ENCODE data around the gene PRDX1. TPM values are rescaled to one million over a fixed set of nuclear protein-coding genes. Genes with fewer than 3 reads are reported as not detected.
"Not testable (repeated sequence)": the region's sequence is repeated elsewhere in the genome, so short reads cannot be mapped to it uniquely, and the experiment has no call there.

The PRDX1 gene
- total RNA-seq, 5 donors from 2014 or later (not counting 1 experiment from before 2014, with no cell fraction given), result 59.3 to 156 (median 151) TPM

DNA sequence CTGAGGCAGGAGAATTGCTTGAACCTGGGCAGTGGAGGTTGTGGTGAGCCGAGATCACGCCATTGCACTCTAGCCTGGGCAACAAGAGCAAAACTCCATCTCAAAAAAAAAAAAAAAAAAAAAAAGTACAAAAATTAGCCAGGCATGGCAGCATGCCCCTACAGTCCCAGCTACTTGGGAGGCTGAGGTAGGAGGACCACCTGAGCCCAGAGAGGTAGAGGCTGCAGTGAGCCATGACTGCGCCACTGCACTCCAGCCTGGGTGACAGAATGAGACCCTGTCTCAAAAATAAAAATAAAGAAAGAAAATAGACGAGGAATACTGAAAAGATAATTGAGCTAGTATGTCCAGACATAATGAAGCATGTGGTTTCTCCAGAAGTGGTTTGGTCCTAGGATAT is 3.3 kb downstream of the PRDX1 start:
- Histone ChIP-seq H3K4me1 (ENCODE audit: control insufficient read depth in 1 of 2, extremely low read depth in 1 of 2, insufficient read depth in 2 of 2, low read length in 2 of 2) (peaks cover 0 to 34% of the 10 kb centered on the region in 2 experiments), H3K36me3 (ENCODE audit: control insufficient read depth in 2 of 2, extremely low read depth in 1 of 2, insufficient read depth in 1 of 2, low read length in 1 of 2) (peaks cover 0 to 39% of the 10 kb centered on the region in 2 donors)
- H3K27ac ChIP-seq (ENCODE audit: low read length); H3K4me3 ChIP-seq (ENCODE audit: control insufficient read depth in 1 of 2, extremely low read depth in 1 of 2, low read length in 1 of 2); H3K27me3 ChIP-seq (replicated peaks in 1 of 2; ENCODE audit: control insufficient read depth in 2 of 2, extremely low read depth in 1 of 2, insufficient read depth in 2 of 2, low read length in 1 of 2); H3K9me3 Mint-ChIP-seq; ATAC-seq (replicated peaks in 1 of 4); H3K27me3 Mint-ChIP-seq; DNase-seq; H3K9me3 ChIP-seq; H3K27ac Mint-ChIP-seq: not testable (repeated sequence)
- peaks cover 32% of the 10 kb centered on the region for H3K36me3 Mint-ChIP-seq
- no CpG with 5 or more reads among the region's 4 CpGs for WGBS (ENCODE audit: insufficient coverage)
- ChIA-PET CTCF (interaction anchor here (0.8 to 1.2 kb wide), 5 partner anchors 33 to 215 kb away, joined by 3 to 10 read pairs (median 4); partner anchors contain the start of gene AKR1A1 (in 1 of the 2)), POLR2A (interaction anchor here (0.7 to 1.1 kb wide), 3 partner anchors 30 to 512 kb away, joined by 3 read pairs; partner anchors contain the start of gene AKR1A1 (in 1 of the 2))
- peaks cover 26 to 46% (median 43%) of the 10 kb centered on the region in 3 donors for H3K4me1 Mint-ChIP-seq
- H3K4me3 Mint-ChIP-seq, result peak overlapping the region in 2 of 3 donors; percentile 96 to 97

GRCh38 chr1:45516465-45516864 is 5.2 kb downstream of the PRDX1 start:
- Histone ChIP-seq H3K36me3 (ENCODE audit: control insufficient read depth in 2 of 2, extremely low read depth in 1 of 2, insufficient read depth in 1 of 2, low read length in 1 of 2) (peaks cover 0 to 54% of the 10 kb centered on the region in 2 donors), H3K9me3 (no peaks in the 10 kb centered on the region), H3K27ac (ENCODE audit: low read length) (no peak overlapping the region), H3K4me1 (ENCODE audit: control insufficient read depth in 1 of 2, extremely low read depth in 1 of 2, insufficient read depth in 2 of 2, low read length in 2 of 2) (peaks cover 0 to 29% of the 10 kb centered on the region in 2 experiments), H3K4me3 (ENCODE audit: control insufficient read depth in 1 of 2, extremely low read depth in 1 of 2, low read length in 1 of 2) (no peak overlapping the region), H3K27me3 (replicated peaks in 1 of 2; ENCODE audit: control insufficient read depth in 2 of 2, extremely low read depth in 1 of 2, insufficient read depth in 2 of 2, low read length in 1 of 2) (peaks cover 0 to 2% of the 10 kb centered on the region in 2 experiments)
- Mint-ChIP-seq H3K4me1 (peaks cover 16 to 31% (median 30%) of the 10 kb centered on the region in 3 donors), H3K4me3 (no peak overlapping the region), H3K27ac (peak overlapping the region in 1 of 2 donors; percentile 17), H3K9me3 (no peaks in the 10 kb centered on the region), H3K27me3 (no peaks in the 10 kb centered on the region), H3K36me3 (peaks cover 42% of the 10 kb centered on the region)
- no CpG with 5 or more reads among the region's 4 CpGs for WGBS (ENCODE audit: insufficient coverage)
- DNase-seq (no peak), ATAC-seq (replicated peaks in 1 of 4) (no peak)
- ChIA-PET CTCF (interaction anchor here (0.6 to 1.5 kb wide), 3 partner anchors 16 to 1468 kb away, joined by 3 to 5 read pairs (median 4); partner anchors contain the start of genes CCDC163 (in 1 of the 2) and MMACHC (in 1 of the 2)), POLR2A (no interaction called here)

DNA sequence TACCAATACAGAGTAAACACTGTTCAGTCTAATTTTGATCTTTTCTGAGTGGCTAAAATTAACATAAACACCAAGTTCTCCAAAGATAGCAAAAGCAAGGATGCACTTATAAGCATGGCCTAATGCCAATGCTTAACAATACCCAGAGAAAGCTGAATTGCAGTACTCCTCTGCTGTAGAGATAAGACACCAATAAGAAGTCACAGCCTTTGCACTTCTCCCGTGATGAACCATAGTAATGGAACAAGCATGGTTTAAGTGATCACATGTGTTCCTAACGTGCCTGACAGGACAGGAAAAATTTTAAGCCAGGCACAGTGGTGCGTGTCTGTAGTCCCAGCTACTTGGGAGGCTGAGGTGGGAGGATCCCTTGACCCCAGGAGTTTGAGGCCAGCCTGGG is 5.6 kb downstream of the PRDX1 start:
- Histone ChIP-seq H3K27ac (ENCODE audit: low read length) (no peak overlapping the region), H3K4me3 (ENCODE audit: control insufficient read depth in 1 of 2, extremely low read depth in 1 of 2, low read length in 1 of 2) (no peak overlapping the region), H3K4me1 (ENCODE audit: control insufficient read depth in 1 of 2, extremely low read depth in 1 of 2, insufficient read depth in 2 of 2, low read length in 2 of 2) (peaks cover 0 to 28% of the 10 kb centered on the region in 2 experiments), H3K36me3 (ENCODE audit: control insufficient read depth in 2 of 2, extremely low read depth in 1 of 2, insufficient read depth in 1 of 2, low read length in 1 of 2) (peaks cover 0 to 58% of the 10 kb centered on the region in 2 donors), H3K27me3 (replicated peaks in 1 of 2; ENCODE audit: control insufficient read depth in 2 of 2, extremely low read depth in 1 of 2, insufficient read depth in 2 of 2, low read length in 1 of 2) (no peaks in the 10 kb centered on the region), H3K9me3 (no peaks in the 10 kb centered on the region)
- POLR2A ChIA-PET, result no interaction called here
- H3K4me3 Mint-ChIP-seq, result no peak overlapping the region
- H3K9me3 Mint-ChIP-seq, result no peaks in the 10 kb centered on the region
- H3K4me1 Mint-ChIP-seq, result peaks cover 16 to 29% (median 26%) of the 10 kb centered on the region in 3 donors
- WGBS (ENCODE audit: insufficient coverage), result 73% methylated on average over 2 of the region's 3 CpGs
- ATAC-seq (replicated peaks in 1 of 4) (no peak), DNase-seq (no peak)
- H3K27ac Mint-ChIP-seq, result peak overlapping the region; percentile 8 to 17
- peaks cover 46% of the 10 kb centered on the region for H3K36me3 Mint-ChIP-seq
- no peaks in the 10 kb centered on the region for H3K27me3 Mint-ChIP-seq
- CTCF ChIA-PET, result interaction anchor here (0.6 to 1.5 kb wide), 3 partner anchors 16 to 1467 kb away, joined by 3 to 5 read pairs (median 4); partner anchors contain the start of genes CCDC163 (in 1 of the 2) and MMACHC (in 1 of the 2)

GRCh38 chr1:45513532-45514260 is 8.0 kb downstream of the PRDX1 start:
- not testable (repeated sequence) for H3K27me3 ChIP-seq (replicated peaks in 1 of 2; ENCODE audit: control insufficient read depth in 2 of 2, extremely low read depth in 1 of 2, insufficient read depth in 2 of 2, low read length in 1 of 2); H3K4me3 ChIP-seq (ENCODE audit: control insufficient read depth in 1 of 2, extremely low read depth in 1 of 2, low read length in 1 of 2); DNase-seq; H3K4me1 ChIP-seq (ENCODE audit: control insufficient read depth in 1 of 2, extremely low read depth in 1 of 2, insufficient read depth in 2 of 2, low read length in 2 of 2); H3K27ac ChIP-seq (ENCODE audit: low read length); H3K27ac Mint-ChIP-seq; ATAC-seq (replicated peaks in 1 of 4); H3K27me3 Mint-ChIP-seq; H3K9me3 Mint-ChIP-seq; H3K4me3 Mint-ChIP-seq; H3K9me3 ChIP-seq
- H3K36me3 Mint-ChIP-seq, result peaks cover 60% of the 10 kb centered on the region
- H3K4me1 Mint-ChIP-seq, result peaks cover 4 to 12% (median 10%) of the 10 kb centered on the region in 3 donors
- CTCF ChIA-PET, result interaction anchor here (1.0 to 3.7 kb wide), 5 partner anchors 8 to 56 kb away, joined by 4 to 25 read pairs (median 5); partner anchors contain the start of gene PRDX1 (in 1 of the 2)
- WGBS (ENCODE audit: insufficient coverage), result 80% methylated on average over 3 of the region's 9 CpGs
- H3K36me3 ChIP-seq (ENCODE audit: control insufficient read depth in 2 of 2, extremely low read depth in 1 of 2, insufficient read depth in 1 of 2, low read length in 1 of 2), result peaks cover 0 to 79% of the 10 kb centered on the region in 2 donors
- POLR2A ChIA-PET, result interaction anchor here in 1 of 2 donors (0.6 kb wide), 3 partner anchors 26 to 1218 kb away, joined by 3 to 5 read pairs (median 4); no protein-coding TSS in a partner anchor

GRCh38 chr1:45512641-45513054 is 9.0 kb downstream of the PRDX1 start:
- WGBS (ENCODE audit: insufficient coverage), result no CpG with 5 or more reads among the region's 1 CpG
- Histone ChIP-seq H3K27me3 (replicated peaks in 1 of 2; ENCODE audit: control insufficient read depth in 2 of 2, extremely low read depth in 1 of 2, insufficient read depth in 2 of 2, low read length in 1 of 2) (no peaks in the 10 kb centered on the region), H3K4me3 (ENCODE audit: control insufficient read depth in 1 of 2, extremely low read depth in 1 of 2, low read length in 1 of 2) (no peak overlapping the region), H3K27ac (ENCODE audit: low read length) (no peak overlapping the region), H3K9me3 (no peaks in the 10 kb centered on the region), H3K4me1 (ENCODE audit: control insufficient read depth in 1 of 2, extremely low read depth in 1 of 2, insufficient read depth in 2 of 2, low read length in 2 of 2) (peaks cover 0 to 5% of the 10 kb centered on the region in 2 experiments), H3K36me3 (ENCODE audit: control insufficient read depth in 2 of 2, extremely low read depth in 1 of 2, insufficient read depth in 1 of 2, low read length in 1 of 2) (peaks cover 0 to 82% of the 10 kb centered on the region in 2 donors)
- DNase-seq (peak in 31 of 35 experiments; percentile 9 to 78 (median 37)), ATAC-seq (replicated peaks in 1 of 4) (peak; percentile 53 to 74 (median 70))
- no peak overlapping the region for H3K4me3 Mint-ChIP-seq
- peaks cover 1 to 9% (median 8%) of the 10 kb centered on the region in 3 donors for H3K4me1 Mint-ChIP-seq
- H3K36me3 Mint-ChIP-seq, result peaks cover 66% of the 10 kb centered on the region
- peak overlapping the region in 1 of 2 donors; percentile 66 for H3K27ac Mint-ChIP-seq
- ChIA-PET POLR2A (interaction anchor here (0.6 to 0.7 kb wide), 2 partner anchors 58 to 173 kb away, joined by 3 to 16 read pairs; no protein-coding TSS in a partner anchor), CTCF (interaction anchor here (0.5 to 3.7 kb wide), 12 partner anchors 9 to 810 kb away, joined by 3 to 25 read pairs (median 4); partner anchors contain the start of genes AKR1A1 (in 1 of the 2), CCDC163 (in 1 of the 2), MMACHC (in 1 of the 2) and NASP (in 1 of the 2))
- H3K9me3 Mint-ChIP-seq, result no peaks in the 10 kb centered on the region
- H3K27me3 Mint-ChIP-seq, result no peaks in the 10 kb centered on the region

- Mint-ChIP-seq H3K4me1 (peaks cover 0 to 2% (median under 1%) of the 10 kb centered on the region in 3 donors), H3K27ac (no peak overlapping the region), H3K36me3 (peaks cover 61% of the 10 kb centered on the region), H3K9me3 (no peaks in the 10 kb centered on the region), H3K4me3 (no peak overlapping the region), H3K27me3 (no peaks in the 10 kb centered on the region)
- Histone ChIP-seq H3K4me1 (ENCODE audit: control insufficient read depth in 1 of 2, extremely low read depth in 1 of 2, insufficient read depth in 2 of 2, low read length in 2 of 2) (no peaks in the 10 kb centered on the region), H3K27me3 (replicated peaks in 1 of 2; ENCODE audit: control insufficient read depth in 2 of 2, extremely low read depth in 1 of 2, insufficient read depth in 2 of 2, low read length in 1 of 2) (no peaks in the 10 kb centered on the region), H3K9me3 (no peaks in the 10 kb centered on the region), H3K27ac (ENCODE audit: low read length) (no peak overlapping the region), H3K36me3 (ENCODE audit: control insufficient read depth in 2 of 2, extremely low read depth in 1 of 2, insufficient read depth in 1 of 2, low read length in 1 of 2) (peaks cover 4 to 68% of the 10 kb centered on the region in 2 donors), H3K4me3 (ENCODE audit: control insufficient read depth in 1 of 2, extremely low read depth in 1 of 2, low read length in 1 of 2) (no peak overlapping the region)
- DNase-seq, result no peak
- POLR2A ChIA-PET, result interaction anchor here in 1 of 2 donors (0.6 kb wide), 1 partner anchor 160 kb away, joined by 3 read pairs; no protein-coding TSS in a partner anchor
- 100% methylated on average over 2 of the region's 4 CpGs for WGBS (ENCODE audit: insufficient coverage)
- CTCF ChIA-PET, result interaction anchor here (0.5 to 3.7 kb wide), 8 partner anchors 10 to 165 kb away, joined by 3 to 25 read pairs (median 6); partner anchors contain the start of genes CCDC163 (in 1 of the 2) and MMACHC (in 1 of the 2)
- no peak for ATAC-seq (replicated peaks in 1 of 4)
These were observed 10.6 kb downstream of the PRDX1 start for GRCh38 chr1:45510972-45511527.

Measured in T-cell (primary cell).